Effector memory CD8-positive, alpha-beta T cell (primary cell): ENCODE results near the gene TLR3.

Source experiments
- ATAC-seq: fragments of 150-1000 bp; cut with Tn5 transposase; replicated peaks from 2 replicates; pipeline ENCODE4 v1.10.0; 2021; ENCODE audit warnings: mild to moderate bottlenecking, moderate library complexity
- DNase-seq, 3 experiments: peaks; one replicate each; pipeline ENCODE4 v3.0.0; 2021
- H3K27ac Mint-ChIP-seq, 2 donors: one replicate each; pipeline ENCODE4 v1.8.0; 2022; ENCODE audit warnings: mild to moderate bottlenecking in 2 of 2, mixed read lengths in 2 of 2, moderate library complexity in 2 of 2
- H3K27me3 Mint-ChIP-seq, 2 donors: one replicate each; pipeline ENCODE4 v1.8.0; 2022; ENCODE audit warnings: mixed read lengths in 2 of 2
- H3K36me3 Mint-ChIP-seq: one replicate; pipeline ENCODE4 v1.8.0; 2022; ENCODE audit warnings: mild to moderate bottlenecking, moderate library complexity, mixed read lengths; ENCODE audit not compliant: insufficient read depth
- H3K4me1 Mint-ChIP-seq, 2 donors: one replicate each; pipeline ENCODE4 v1.8.0; 2022; ENCODE audit warnings: low read depth in 2 of 2, mixed read lengths in 2 of 2
- H3K4me3 Mint-ChIP-seq, 2 donors: one replicate each; pipeline ENCODE4 v1.8.0; 2022; ENCODE audit warnings: mild to moderate bottlenecking in 2 of 2, mixed read lengths in 2 of 2, moderate library complexity in 2 of 2
- H3K9me3 Mint-ChIP-seq, 2 donors: one replicate each; pipeline ENCODE4 v1.8.0; 2022; ENCODE audit warnings: mixed read lengths in 2 of 2

Gene TLR3

DNA sequence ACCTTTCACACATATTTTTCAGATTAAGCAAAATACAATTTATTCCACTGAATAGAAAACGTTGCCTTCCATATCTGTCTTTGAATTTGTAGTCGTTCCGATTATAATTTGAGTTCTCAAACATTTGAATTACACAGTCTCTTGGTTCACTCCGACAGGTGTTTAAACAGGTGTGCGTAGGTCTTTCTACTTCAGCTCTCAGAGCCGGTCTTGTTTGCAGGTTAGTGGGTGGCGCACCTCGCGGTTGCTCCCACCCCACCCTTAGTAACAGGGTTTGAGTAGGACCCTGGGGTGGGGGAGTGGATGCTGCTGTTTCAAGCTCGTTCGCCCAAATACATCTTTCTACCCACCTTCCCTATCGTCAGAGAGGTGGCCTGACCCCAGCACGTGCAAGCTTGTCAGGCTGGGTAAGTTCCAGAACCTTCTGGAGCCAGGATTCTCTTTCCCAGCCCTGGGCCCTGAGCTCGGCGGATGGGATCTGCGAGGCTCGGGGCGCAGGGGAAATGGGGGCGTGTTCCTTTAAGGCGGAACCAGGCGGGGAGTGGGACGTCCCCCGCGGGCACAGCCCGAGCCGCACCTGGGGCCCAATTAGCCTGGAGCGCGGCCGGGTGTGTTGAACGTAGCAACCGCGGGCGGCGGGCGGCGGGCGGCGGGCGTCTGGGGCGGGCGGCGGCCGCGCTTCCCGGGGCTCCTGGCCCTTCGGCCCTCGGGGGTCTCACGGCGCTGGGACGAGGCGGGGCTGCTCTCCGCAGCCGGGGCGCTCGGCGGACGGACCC lies 35.3 kb downstream of the TLR3 start, which contains the start of gene FAM149A:
Gene FAM149A, plus strand, starts transcription at position 591 of the 776 bp plus-strand sequence.
- Mint-ChIP-seq H3K36me3 (peaks cover 4% of the 10 kb centered on the region), H3K27me3 (peaks cover 61 to 62% of the 10 kb centered on the region in 2 donors), H3K27ac (peak within 1 kb of the TSS; percentile 25 to 69), H3K4me1 (peaks cover 4 to 8% of the 10 kb centered on the region in 2 donors), H3K9me3 (no peaks in the 10 kb centered on the region), H3K4me3 (peak within 1 kb of the TSS; percentile 70 to 79)
- peak; percentile 4 to 41 (median 40) for DNase-seq
- ATAC-seq: peak; percentile 90

GRCh38 chr4:186104890-186105646 lies 36.1 kb downstream of the TLR3 start:
- no peak for DNase-seq
- Mint-ChIP-seq H3K27ac (peak overlapping the region in 1 of 2 donors; percentile 69), H3K27me3 (peaks cover 61 to 62% of the 10 kb centered on the region in 2 donors)

GRCh38 chr4:186105647-186106321 lies 36.8 kb downstream of the TLR3 start:
- Mint-ChIP-seq H3K4me3 (peak overlapping the region; percentile 70 to 79), H3K36me3 (peaks cover 4% of the 10 kb centered on the region), H3K9me3 (no peaks in the 10 kb centered on the region), H3K27ac (peak overlapping the region; percentile 25 to 69), H3K27me3 (peaks cover 61 to 62% of the 10 kb centered on the region in 2 donors), H3K4me1 (peaks cover 4 to 8% of the 10 kb centered on the region in 2 donors)
- ATAC-seq (no peak), DNase-seq (no peak)

More at GRCh38 chr4:186104890-186105646, 36.1 kb downstream of the TLR3 start:
- no peaks in the 10 kb centered on the region for H3K9me3 Mint-ChIP-seq
- peaks cover 4 to 8% of the 10 kb centered on the region in 2 donors for H3K4me1 Mint-ChIP-seq
- H3K4me3 Mint-ChIP-seq: peak overlapping the region; percentile 70 to 79
- H3K36me3 Mint-ChIP-seq: peaks cover 4% of the 10 kb centered on the region
- peak; percentile 41 for ATAC-seq

DNA sequence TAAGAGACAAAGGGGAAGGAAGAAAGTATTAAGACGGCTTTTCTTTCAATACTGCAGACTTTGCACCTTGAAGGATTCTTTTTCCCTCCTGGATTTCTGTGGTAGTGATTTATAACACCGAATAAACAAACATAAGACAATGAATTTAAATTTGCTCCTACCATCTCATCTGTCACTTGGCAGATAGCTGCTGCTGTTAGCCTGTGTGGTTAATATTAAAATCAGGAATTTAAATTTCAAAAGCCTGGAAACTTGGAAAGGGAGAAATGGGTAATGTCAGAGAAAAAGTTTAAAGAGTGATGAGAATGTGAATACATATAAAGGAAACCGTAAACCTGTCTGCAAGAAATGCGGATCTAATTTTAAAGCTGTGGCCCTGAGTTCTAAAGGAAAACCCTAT lies 39.0 kb downstream of the TLR3 start:
- Mint-ChIP-seq H3K4me1 (peaks cover 4 to 8% of the 10 kb centered on the region in 2 donors), H3K4me3 (no peak overlapping the region), H3K9me3 (no peaks in the 10 kb centered on the region), H3K36me3 (peaks cover 4% of the 10 kb centered on the region), H3K27me3 (peaks cover 53 to 56% of the 10 kb centered on the region in 2 donors), H3K27ac (peak overlapping the region in 1 of 2 donors; percentile 58)
- ATAC-seq: no peak
- no peak for DNase-seq

GRCh38 chr4:186108391-186108790 lies 39.4 kb downstream of the TLR3 start:
- Mint-ChIP-seq H3K4me3 (no peak overlapping the region), H3K4me1 (peaks cover 4 to 8% of the 10 kb centered on the region in 2 donors), H3K9me3 (no peaks in the 10 kb centered on the region), H3K27me3 (peaks cover 48 to 51% of the 10 kb centered on the region in 2 donors), H3K36me3 (peaks cover 4% of the 10 kb centered on the region), H3K27ac (no peak overlapping the region)
- DNase-seq (no peak), ATAC-seq (no peak)

GRCh38 chr4:186109245-186109644 lies 40.3 kb downstream of the TLR3 start:
- Mint-ChIP-seq H3K4me3 (no peak overlapping the region), H3K4me1 (peaks cover 4 to 5% of the 10 kb centered on the region in 2 donors), H3K27ac (no peak overlapping the region), H3K27me3 (peaks cover 40 to 43% of the 10 kb centered on the region in 2 donors), H3K36me3 (peaks cover 3% of the 10 kb centered on the region), H3K9me3 (no peaks in the 10 kb centered on the region)
- DNase-seq (no peak), ATAC-seq (no peak)

DNA sequence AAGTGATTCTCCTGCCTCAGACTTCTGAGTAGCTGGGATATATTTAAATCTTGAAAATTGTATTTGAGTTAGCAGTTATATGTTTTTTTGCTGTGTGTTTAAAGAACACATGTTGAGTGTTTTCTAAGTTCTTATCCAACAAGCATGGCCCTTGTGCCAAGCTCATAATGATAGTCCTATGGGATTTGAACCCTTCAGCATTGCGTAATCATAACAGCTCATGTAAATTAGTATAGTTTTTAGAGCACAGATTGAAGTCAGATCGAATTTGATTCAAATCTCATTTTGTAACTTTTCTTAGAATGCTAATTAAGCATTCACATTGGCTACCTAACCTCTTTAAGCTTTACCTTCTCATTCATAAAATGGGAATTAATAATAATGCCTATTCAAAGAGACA lies 47.7 kb downstream of the TLR3 start:
- H3K4me3 Mint-ChIP-seq: no peak overlapping the region
- DNase-seq (no peak), ATAC-seq (no peak)
- H3K9me3 Mint-ChIP-seq: no peaks in the 10 kb centered on the region
- no peak overlapping the region for H3K27ac Mint-ChIP-seq
- peaks cover 19 to 23% of the 10 kb centered on the region in 2 donors for H3K27me3 Mint-ChIP-seq
- no peaks in the 10 kb centered on the region for H3K4me1 Mint-ChIP-seq
- no peaks in the 10 kb centered on the region for H3K36me3 Mint-ChIP-seq

- peaks cover 19 to 23% of the 10 kb centered on the region in 2 donors for H3K27me3 Mint-ChIP-seq
- H3K27ac Mint-ChIP-seq: no peak overlapping the region
- no peak for DNase-seq
- no peak overlapping the region for H3K4me3 Mint-ChIP-seq
- no peak for ATAC-seq
- H3K36me3 Mint-ChIP-seq: no peaks in the 10 kb centered on the region
- no peaks in the 10 kb centered on the region for H3K9me3 Mint-ChIP-seq
- H3K4me1 Mint-ChIP-seq: no peaks in the 10 kb centered on the region
Observed at GRCh38 chr4:186118582-186118981, 49.6 kb downstream of the TLR3 start.

DNA sequence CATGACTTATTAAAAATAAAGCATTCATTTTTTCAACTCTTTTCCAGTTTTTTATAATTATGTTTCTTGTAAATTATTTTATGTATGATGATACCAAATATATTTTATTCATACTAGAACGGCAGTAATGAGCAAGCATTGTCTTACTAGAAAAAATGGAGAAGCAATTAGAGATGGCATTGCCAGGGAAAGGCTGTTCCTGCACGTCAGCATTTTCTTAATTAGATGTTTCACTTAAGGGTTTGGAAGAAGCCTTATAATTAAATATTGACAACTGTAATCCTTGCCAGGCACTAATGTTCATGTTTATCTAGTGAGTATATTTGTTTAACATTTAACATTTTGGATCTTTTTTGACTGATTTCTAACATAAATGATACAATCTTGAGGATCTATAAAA lies 52.1 kb downstream of the TLR3 start:
- ATAC-seq (no peak), DNase-seq (no peak)
- Mint-ChIP-seq H3K4me3 (no peak overlapping the region), H3K4me1 (no peaks in the 10 kb centered on the region), H3K27ac (no peak overlapping the region), H3K27me3 (peaks cover 23 to 24% of the 10 kb centered on the region in 2 donors), H3K9me3 (no peaks in the 10 kb centered on the region), H3K36me3 (no peaks in the 10 kb centered on the region)

DNA sequence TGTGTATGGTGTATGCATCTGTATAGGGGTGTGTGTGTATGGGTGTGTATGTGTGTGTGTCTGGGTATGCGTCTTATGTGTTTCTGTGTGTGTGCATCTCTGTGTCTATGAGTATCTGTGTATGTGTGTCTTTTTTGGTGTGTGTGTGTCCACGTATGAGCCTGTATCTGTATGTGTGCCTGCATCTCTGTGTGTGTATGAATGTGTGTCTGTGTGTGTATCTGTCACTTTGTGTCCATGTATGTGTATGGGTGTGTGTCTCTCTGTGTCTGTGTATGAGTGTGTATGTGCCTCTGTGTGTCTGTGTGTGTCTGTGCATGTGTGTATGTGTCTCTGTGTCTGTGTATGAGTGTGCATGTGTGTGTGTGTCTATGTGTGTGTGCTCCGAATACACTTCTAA lies 59.9 kb downstream of the TLR3 start:
- Mint-ChIP-seq H3K36me3 (no peaks in the 10 kb centered on the region), H3K4me3 (no peak overlapping the region), H3K9me3 (no peaks in the 10 kb centered on the region), H3K4me1 (no peaks in the 10 kb centered on the region), H3K27me3 (peaks cover 12 to 18% of the 10 kb centered on the region in 2 donors), H3K27ac (no peak overlapping the region)
- DNase-seq: no peak
- no peak for ATAC-seq

DNA sequence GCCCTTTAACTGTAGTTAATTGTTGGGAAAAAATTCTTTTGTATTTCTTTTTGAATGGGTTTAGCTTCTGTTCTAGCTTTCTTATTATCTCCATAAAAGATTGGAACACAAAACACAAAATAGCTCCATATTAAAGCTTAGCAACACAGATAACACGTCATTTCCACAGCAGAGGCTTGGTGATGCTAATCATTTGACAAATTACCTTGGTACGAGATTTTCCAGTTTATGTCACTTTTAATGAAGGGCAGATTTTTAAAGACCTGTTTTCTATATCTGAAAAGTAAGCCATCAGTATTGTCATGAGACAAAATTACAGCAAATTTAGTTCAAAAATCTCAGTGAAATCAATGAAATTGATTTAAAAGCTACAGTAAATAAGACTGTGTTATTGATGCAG lies 63.0 kb downstream of the TLR3 start:
- H3K4me3 Mint-ChIP-seq: no peak overlapping the region
- ATAC-seq: no peak
- peaks cover 0 to 2% of the 10 kb centered on the region in 2 donors for H3K4me1 Mint-ChIP-seq
- H3K27ac Mint-ChIP-seq: no peak overlapping the region
- no peaks in the 10 kb centered on the region for H3K36me3 Mint-ChIP-seq
- DNase-seq: no peak
- H3K9me3 Mint-ChIP-seq: no peaks in the 10 kb centered on the region
- H3K27me3 Mint-ChIP-seq: peaks cover 12 to 13% of the 10 kb centered on the region in 2 donors

GRCh38 chr4:186132577-186133242 lies 63.8 kb downstream of the TLR3 start:
- Mint-ChIP-seq H3K27me3 (peaks cover 12 to 13% of the 10 kb centered on the region in 2 donors), H3K27ac (no peak overlapping the region), H3K36me3 (no peaks in the 10 kb centered on the region), H3K4me3 (no peak overlapping the region), H3K4me1 (peaks cover 0 to 2% of the 10 kb centered on the region in 2 donors), H3K9me3 (no peaks in the 10 kb centered on the region)
- DNase-seq: no peak
- no peak for ATAC-seq

- Mint-ChIP-seq H3K4me3 (no peak overlapping the region), H3K27me3 (peaks cover 2 to 6% of the 10 kb centered on the region in 2 donors), H3K4me1 (peaks cover 0 to 2% of the 10 kb centered on the region in 2 donors), H3K36me3 (no peaks in the 10 kb centered on the region), H3K9me3 (no peaks in the 10 kb centered on the region), H3K27ac (no peak overlapping the region)
- DNase-seq: no peak
- ATAC-seq: no peak
Observed at GRCh38 chr4:186134257-186134656, 65.3 kb downstream of the TLR3 start.
